ENCODE measurements around the gene ERC2.

- TF ChIP-seq ZBTB20 (tag by site-specific recombination; IDR thresholded peaks at IDR 0.05) (no peak), KLF9 (tag by site-specific recombination; IDR thresholded peaks at IDR 0.05; ENCODE audit: low read depth) (no peak), MEIS1 (CRISPR knock-in tag; IDR thresholded peaks at IDR 0.05; ENCODE audit: borderline replicate concordance) (no peak), REST (tag by site-specific recombination; IDR thresholded peaks at IDR 0.05) (no peak), ZNF747 (tag by site-specific recombination; IDR thresholded peaks at IDR 0.05) (no peak), HOXC10 (CRISPR knock-in tag; IDR thresholded peaks at IDR 0.05) (no peak), PBX3 (CRISPR knock-in tag; IDR thresholded peaks at IDR 0.05) (no peak), ATF2 (tag by site-specific recombination; IDR thresholded peaks at IDR 0.05; ENCODE audit: low read depth) (no peak), ZNF354C (tag by site-specific recombination; IDR thresholded peaks at IDR 0.05; ENCODE audit: borderline replicate concordance, low read depth) (no peak), ZNF292 (tag by site-specific recombination; IDR thresholded peaks at IDR 0.05; ENCODE audit: borderline replicate concordance, low read depth) (no peak)
- TF ChIP-seq, protein P1, sequence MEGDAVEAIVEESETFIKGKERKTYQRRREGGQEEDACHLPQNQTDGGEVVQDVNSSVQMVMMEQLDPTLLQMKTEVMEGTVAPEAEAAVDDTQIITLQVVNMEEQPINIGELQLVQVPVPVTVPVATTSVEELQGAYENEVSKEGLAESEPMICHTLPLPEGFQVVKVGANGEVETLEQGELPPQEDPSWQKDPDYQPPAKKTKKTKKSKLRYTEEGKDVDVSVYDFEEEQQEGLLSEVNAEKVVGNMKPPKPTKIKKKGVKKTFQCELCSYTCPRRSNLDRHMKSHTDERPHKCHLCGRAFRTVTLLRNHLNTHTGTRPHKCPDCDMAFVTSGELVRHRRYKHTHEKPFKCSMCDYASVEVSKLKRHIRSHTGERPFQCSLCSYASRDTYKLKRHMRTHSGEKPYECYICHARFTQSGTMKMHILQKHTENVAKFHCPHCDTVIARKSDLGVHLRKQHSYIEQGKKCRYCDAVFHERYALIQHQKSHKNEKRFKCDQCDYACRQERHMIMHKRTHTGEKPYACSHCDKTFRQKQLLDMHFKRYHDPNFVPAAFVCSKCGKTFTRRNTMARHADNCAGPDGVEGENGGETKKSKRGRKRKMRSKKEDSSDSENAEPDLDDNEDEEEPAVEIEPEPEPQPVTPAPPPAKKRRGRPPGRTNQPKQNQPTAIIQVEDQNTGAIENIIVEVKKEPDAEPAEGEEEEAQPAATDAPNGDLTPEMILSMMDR (tag by site-specific recombination; IDR thresholded peaks at IDR 0.05): no peak
Measured at GRCh38 chr3:55877703-55878102, 590.6 kb downstream of the ERC2 start.

Data from HEK293 (cell line).